Measurements from ENCODE around the gene UBE3D. TPM values are rescaled to one million over a fixed set of nuclear protein-coding genes. Genes with fewer than 3 reads are reported as not detected.

Gene UBE3D
- total RNA-seq, 1 donor from 2014 or later: 0.21 TPM

GRCh38 chr6:82909551-82909950, 156.1 kb downstream of the UBE3D start:
- no peaks in the 10 kb centered on the region for H3K4me1 ChIP-seq
- no peaks in the 10 kb centered on the region for H3K27me3 ChIP-seq
- no peak for TF ChIP-seq CTCF (IDR thresholded peaks at IDR 0.05)
- H3K9me3 ChIP-seq: no peaks in the 10 kb centered on the region
- H3K36me3 ChIP-seq: no peaks in the 10 kb centered on the region
- no peak overlapping the region for H3K27ac ChIP-seq
- no peak for DNase-seq (ENCODE audit: low spot score in 2 of 2)
- intact Hi-C loops (cut with DNase I): no loop called here
- H3K4me3 ChIP-seq: no peak overlapping the region

- Histone ChIP-seq H3K27ac (no peak overlapping the region), H3K4me1 (no peaks in the 10 kb centered on the region), H3K27me3 (no peaks in the 10 kb centered on the region), H3K9me3 (no peaks in the 10 kb centered on the region), H3K4me3 (no peak overlapping the region), H3K36me3 (no peaks in the 10 kb centered on the region)
- no peak for DNase-seq (ENCODE audit: low spot score in 2 of 2)
- no peak for TF ChIP-seq CTCF (IDR thresholded peaks at IDR 0.05)
- intact Hi-C loops (cut with DNase I): no loop called here
These were observed 157.0 kb downstream of the UBE3D start for GRCh38 chr6:82908661-82909060.

- H3K27ac ChIP-seq: no peak overlapping the region
- H3K9me3 ChIP-seq: no peaks in the 10 kb centered on the region
- no peaks in the 10 kb centered on the region for H3K36me3 ChIP-seq
- intact Hi-C loops (cut with DNase I): no loop called here
- H3K27me3 ChIP-seq: no peaks in the 10 kb centered on the region
- no peak for DNase-seq (ENCODE audit: low spot score in 2 of 2)
- TF ChIP-seq CTCF (IDR thresholded peaks at IDR 0.05): no peak
- H3K4me3 ChIP-seq: no peak overlapping the region
- H3K4me1 ChIP-seq: no peaks in the 10 kb centered on the region
These were observed 158.7 kb downstream of the UBE3D start for GRCh38 chr6:82906951-82907350.

GRCh38 chr6:82906489-82906888, 159.2 kb downstream of the UBE3D start:
- Histone ChIP-seq H3K27ac (no peak overlapping the region), H3K27me3 (no peaks in the 10 kb centered on the region), H3K9me3 (no peaks in the 10 kb centered on the region), H3K4me1 (no peaks in the 10 kb centered on the region), H3K4me3 (no peak overlapping the region), H3K36me3 (no peaks in the 10 kb centered on the region)
- DNase-seq (ENCODE audit: low spot score in 2 of 2): no peak
- intact Hi-C loops (cut with DNase I): no loop called here
- no peak for TF ChIP-seq CTCF (IDR thresholded peaks at IDR 0.05)

- H3K4me3 ChIP-seq: no peak overlapping the region
- H3K27ac ChIP-seq: no peak overlapping the region
- TF ChIP-seq CTCF (IDR thresholded peaks at IDR 0.05): no peak
- no peaks in the 10 kb centered on the region for H3K27me3 ChIP-seq
- no peaks in the 10 kb centered on the region for H3K36me3 ChIP-seq
- intact Hi-C loops (cut with DNase I): no loop called here
- H3K9me3 ChIP-seq: no peaks in the 10 kb centered on the region
- DNase-seq (ENCODE audit: low spot score in 2 of 2): no peak
- H3K4me1 ChIP-seq: no peaks in the 10 kb centered on the region
These were observed 160.8 kb downstream of the UBE3D start for GRCh38 chr6:82904860-82905259.

- DNase-seq (ENCODE audit: low spot score in 2 of 2): no peak
- no peak for TF ChIP-seq CTCF (IDR thresholded peaks at IDR 0.05)
- H3K27me3 ChIP-seq: no peaks in the 10 kb centered on the region
- intact Hi-C loops (cut with DNase I): no loop called here
- H3K27ac ChIP-seq: no peak overlapping the region
- H3K9me3 ChIP-seq: no peaks in the 10 kb centered on the region
- H3K4me3 ChIP-seq: no peak overlapping the region
- H3K4me1 ChIP-seq: no peaks in the 10 kb centered on the region
- no peaks in the 10 kb centered on the region for H3K36me3 ChIP-seq
These were observed 161.4 kb downstream of the UBE3D start for GRCh38 chr6:82904257-82904656.

All from ascending aorta (tissue), 2 donors.